ENCODE data around the gene THBS2.
"Not testable (repeated sequence)": the region's sequence is repeated elsewhere in the genome, so short reads cannot be mapped to it uniquely, and the experiment has no call there.

THBS2 gene

DNA sequence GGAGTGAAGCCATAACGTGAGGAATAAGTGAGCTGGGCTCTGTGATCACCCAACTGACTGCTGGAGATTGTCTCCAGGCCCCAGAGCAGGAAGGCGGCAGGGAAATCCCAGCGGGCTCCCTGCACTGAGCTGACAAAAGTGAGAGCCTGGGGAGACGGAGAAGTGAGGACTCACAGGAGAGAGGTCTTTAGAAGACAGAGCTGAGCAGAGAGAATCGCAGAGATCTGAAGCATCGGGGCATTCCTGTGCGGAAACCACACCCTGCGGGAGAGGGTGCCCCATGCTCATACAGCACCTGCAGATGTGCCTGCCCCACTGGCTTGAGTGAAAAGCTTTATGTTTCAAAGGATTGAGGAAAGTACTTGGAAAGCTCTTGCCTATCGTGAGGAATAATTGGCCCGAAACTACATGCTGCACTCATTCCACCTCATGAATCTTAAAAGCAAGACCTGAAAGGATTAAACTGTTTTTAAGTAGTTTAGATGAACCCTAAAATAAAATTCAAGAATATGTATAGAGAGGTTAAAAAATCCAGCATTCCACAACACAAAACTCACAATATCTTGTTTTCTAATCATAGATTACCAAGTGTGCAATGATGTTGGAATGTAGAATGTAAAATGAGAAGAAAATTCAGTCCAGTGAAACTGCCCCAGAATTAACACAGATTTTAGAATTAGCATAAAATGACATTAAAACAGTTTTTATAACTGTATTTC lies 17.7 kb upstream of the THBS2 start:
- no peak for DNase-seq

DNA sequence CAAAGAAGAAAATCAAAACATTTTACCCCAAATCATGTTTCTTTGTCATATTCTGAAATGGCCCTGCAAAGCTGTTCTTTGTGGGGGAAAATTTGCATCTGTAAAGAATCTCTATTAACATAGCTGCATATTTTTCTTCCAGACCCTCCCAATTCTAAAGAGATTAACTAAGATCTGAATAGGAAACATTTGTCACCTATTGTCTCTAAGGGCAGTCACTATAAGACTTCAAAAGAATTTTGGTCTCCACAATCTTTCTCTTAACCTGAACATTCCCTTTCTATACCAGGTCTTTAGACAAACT lies 16.4 kb upstream of the THBS2 start:
- DNase-seq = not testable (repeated sequence)

DNA sequence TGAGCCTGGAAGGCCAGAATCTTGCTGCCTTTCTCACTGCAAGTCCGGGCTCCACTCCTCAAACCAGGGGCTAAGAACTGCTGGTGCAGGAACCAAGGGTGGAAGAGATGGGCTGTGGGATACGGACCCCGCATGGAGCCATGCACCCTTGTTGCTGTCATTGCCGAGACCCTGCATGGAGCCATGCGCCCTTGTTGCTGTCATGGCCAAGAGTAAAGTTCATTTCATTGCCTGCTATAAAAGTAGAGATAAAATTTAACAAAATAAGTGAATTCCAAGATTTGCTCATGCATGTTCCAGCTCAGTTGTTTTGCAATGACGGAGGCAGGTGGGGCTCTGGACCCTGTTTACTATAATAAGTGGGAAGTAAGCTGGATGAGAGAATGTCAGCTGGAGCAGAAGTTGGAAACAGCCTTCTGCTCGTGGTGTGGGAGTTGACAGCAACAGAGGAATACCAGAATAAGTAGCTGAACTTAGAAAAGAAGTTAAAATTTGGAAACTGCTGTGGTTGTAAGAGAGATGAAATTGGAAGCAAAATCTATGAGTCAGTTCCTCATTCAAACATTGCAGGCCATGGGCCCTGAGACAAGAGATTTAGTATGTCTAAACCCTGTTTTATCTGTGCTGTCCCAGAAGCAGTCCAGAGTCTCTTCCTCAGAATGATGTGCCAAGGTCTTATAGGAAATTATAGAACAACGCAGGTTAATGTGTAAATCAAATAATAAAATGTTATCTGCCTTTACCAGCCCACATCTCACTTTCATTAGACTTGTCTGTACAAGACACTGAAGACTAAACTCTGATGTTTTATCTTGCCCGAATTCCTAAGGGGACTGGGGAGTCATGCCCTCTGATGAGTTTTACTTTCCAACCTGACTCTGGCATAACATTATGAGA lies 15.8 kb upstream of the THBS2 start:
- no peak for DNase-seq

DNA sequence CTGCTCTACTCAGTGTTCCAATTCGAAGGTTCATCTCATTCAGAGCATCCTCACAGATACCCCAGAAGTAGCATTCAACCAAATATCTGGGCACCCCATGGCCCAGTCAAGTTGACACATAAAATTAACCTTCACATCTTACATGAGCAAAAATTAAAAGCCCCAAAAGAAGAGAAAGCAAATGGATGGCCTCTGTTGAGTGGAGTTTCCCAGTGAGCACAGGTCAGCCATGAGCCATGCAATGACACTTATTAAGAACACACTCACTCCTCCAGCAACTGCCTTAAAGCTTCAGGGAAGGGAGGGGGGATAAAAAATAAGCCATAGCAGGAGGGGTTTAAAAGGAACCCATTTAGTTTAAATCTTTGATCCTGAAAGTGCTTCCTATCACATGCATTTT lies 14.6 kb upstream of the THBS2 start:
- no peak for DNase-seq

DNA sequence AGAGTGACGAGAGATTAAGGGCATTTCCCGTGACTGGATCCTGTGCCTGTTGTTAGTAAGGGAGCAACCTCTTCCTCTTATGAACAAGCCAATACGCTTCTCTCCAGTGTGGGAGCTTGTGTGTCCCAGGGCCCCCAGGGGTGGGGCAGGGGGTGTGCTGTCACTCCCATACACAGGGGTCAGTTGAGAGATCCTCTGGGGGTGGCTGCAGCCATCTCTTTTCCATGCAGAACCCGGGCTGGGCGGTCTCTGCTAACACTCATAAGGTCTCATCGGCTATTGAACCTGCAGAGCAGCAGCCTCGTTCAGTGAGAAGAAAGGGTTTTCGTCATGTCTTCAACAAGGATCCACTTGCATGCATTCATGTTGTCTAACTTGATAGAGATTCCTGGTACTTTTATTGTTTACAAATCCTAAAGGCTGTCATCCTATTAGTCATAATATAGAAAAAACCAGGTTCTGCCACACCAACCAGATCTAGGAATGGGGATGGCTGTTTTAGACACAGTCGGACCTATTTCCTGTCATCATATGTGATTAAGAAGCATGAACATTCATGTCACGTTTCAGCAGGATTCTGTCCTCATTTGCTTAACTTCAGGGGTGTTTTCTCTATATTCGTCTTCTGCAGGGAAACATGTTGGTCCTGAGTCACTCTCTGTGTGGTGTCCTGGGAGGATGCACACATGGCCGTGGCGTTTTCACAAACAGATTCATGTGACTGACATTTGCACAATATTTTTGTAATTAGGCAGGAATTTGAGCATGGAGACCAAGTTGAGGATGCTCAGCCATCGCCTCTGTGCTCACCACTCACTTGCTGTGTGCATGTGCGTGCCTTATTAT lies 13.3 kb upstream of the THBS2 start:
- DNase-seq = no peak

DNA sequence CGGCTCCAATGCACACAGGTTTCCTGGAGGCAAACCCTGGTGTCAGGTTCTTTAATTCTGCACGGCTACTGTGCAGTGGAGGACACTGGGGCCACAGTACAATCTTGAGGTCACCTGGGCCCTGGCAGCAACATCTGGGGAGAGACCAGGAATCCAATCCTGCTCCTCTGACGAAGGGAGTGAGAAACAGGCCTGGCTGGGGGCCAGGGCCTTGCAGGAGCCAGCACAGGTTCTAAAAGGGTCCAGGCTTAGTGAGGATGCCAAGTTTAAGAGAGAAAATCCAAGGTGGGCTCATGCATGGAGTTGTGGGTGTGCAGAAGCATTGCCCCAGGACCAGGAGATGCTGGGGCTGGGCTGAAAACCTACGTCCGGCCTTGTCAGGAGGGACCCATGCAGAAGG lies 12.6 kb upstream of the THBS2 start:
- DNase-seq = no peak

DNA sequence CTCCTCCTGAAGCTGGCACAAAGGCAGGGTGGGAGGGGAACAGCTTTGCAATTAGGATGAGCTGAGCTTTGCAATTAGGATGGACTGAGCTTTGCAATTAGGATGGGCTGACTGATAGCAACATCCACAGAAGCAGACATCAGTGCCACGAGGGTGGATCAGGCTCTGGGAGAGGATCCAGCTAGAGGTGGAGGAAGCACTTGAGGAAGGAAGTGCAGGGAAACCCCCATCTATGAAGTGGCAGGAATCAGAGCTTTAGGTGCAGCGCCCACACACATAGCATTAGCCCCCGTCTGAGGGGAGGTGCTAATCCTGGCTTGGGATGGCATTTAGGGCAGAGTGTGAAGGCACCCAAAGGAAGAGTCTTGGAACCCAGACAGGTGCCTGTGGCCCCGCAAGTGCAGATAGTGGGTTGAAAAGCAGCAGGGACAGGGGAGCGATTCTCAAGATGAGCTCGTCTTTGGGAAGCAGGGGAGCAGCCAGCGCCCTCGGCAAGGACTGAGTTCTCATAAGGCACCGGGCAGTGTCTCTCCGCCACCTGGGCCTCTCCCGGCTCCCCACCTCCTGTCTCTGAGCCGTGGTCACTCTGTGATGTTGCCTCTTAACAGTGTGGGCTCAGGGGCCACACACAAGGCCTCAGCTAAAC lies 12.0 kb upstream of the THBS2 start:
- no peak for DNase-seq

DNA sequence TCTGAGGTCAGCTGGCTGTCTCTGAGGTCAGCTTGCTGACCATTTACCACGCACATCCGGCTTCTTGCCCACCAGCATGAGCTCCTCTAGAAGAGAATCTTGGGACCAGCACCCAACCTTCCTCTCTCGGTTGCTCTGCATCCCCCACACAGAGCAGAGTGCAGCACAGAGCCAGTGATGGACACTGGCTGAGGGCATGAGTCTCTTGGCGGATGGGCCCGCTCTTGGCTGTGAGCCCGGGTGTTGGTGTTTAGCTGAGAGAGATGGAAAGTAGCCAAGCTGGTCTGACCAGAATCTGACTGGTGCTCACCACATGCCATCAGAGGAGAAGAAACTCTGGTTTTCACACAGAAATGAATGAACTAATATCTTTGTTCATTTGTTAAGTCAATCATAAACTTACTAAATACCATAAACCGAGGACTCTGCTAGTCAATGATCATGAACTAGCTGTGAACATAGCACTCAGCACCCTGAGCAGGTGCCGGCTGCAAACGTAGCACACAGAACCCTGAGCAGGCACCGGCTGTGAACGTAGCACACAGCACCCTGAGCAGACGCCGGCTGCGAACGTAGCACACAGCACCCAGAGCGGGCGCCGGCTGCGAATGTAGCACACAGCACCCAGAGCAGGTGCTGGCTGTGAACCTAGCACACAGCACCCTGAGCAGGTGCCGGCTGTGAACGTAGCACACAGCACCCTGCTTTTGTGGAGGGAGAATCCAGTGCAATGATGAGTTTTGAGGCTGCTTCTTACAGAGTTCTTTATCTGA lies 10.4 kb upstream of the THBS2 start:
- DNase-seq = no peak

DNA sequence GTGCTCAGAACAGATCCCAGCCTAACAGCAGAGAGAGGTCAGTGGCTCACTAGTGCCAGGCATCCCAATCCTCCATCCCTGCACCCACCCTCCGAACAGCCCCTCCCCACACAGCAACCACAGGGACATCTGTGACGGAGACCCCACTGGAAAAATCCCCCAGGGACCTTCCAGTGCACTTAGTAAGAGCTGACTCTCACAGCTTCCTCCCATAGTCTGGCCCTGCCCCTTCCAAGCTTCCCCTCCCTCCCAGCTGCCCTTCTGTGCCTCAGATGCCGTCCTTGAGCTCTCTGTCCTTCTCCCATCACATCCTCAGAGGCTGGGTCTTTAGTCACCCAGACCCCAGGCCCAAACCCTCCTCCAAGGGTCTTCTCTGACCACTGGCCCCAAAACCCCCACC lies 9.7 kb upstream of the THBS2 start:
- no peak for DNase-seq

DNA sequence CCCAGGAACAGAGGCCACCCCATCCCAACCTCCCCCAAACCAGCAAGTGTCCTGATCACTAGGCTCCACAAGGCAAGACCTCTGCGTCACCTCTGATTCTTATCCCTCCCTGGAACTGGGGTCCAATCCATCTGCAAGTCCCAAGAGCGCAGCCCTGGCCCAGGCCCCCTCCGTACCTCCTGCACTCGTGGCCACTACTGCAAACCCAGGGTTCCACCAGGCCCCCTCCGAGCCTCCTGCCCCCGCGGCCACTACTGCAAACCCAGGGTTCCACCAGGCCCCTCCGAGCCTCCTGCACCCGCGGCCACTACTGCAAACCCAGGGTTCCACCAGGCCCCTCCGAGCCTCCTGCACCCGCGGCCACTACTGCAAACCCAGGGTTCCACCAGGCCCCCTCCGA lies 9.0 kb upstream of the THBS2 start:
- DNase-seq = not testable (repeated sequence)

DNA sequence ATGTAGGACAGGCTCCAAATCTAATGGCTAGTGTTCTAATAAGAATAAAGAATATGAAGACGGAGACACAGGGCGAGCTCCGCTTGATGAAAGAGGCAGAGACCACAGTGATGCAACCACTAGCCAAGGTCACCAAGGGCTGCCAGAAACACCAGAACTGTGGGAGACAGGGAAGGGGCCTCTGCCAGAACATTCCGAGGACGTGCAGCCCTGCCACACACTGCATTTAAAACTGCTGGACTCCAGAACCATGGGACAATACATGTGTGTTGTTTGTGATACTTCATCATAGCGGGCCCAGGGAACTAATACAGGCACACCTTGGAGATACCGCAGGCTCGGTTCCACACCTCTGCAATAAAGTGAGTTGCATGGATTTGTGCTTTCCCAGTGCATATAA lies 2.9 kb upstream of the THBS2 start:
- DNase-seq = no peak

DNA sequence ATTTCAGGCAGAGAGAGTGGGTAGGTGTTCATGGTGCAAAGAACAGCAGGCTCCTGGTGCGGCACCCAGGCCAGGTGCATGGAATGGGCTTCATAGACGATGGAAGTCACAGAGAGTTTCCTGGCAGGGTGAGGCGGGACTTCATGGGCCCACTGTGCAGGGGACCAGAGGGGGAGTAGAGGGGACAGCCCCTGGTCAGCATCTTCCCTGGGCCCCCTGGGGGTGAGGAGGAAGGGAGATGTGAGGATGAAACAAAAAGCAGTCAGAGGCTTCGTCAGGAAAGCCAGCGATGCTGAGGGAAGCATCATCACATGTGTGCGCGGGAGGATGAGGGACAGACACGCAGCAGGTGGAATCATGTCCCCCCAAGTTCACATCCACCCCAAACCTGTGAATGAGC lies 2.4 kb upstream of the THBS2 start:
- DNase-seq = no peak

DNA sequence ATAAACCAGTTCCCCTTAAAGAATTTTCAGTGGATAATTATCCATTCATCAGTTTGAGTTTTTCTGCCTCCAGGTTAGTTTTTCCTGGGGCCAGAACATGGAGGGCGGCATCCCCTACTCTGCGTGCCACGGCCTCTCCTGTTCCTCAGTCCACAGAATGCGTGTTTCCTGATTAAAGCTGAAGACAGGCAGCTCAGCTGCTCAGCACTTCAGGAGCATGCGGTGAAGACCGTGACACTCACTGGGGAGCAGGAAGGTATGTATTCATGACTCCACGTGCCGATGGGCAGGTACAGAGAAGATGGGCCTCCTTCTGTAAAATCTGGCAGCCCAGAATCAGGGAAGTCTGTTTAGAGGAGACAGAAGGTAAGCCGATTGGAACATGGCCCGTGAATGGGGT lies 2.0 kb upstream of the THBS2 start:
- DNase-seq = no peak

DNA sequence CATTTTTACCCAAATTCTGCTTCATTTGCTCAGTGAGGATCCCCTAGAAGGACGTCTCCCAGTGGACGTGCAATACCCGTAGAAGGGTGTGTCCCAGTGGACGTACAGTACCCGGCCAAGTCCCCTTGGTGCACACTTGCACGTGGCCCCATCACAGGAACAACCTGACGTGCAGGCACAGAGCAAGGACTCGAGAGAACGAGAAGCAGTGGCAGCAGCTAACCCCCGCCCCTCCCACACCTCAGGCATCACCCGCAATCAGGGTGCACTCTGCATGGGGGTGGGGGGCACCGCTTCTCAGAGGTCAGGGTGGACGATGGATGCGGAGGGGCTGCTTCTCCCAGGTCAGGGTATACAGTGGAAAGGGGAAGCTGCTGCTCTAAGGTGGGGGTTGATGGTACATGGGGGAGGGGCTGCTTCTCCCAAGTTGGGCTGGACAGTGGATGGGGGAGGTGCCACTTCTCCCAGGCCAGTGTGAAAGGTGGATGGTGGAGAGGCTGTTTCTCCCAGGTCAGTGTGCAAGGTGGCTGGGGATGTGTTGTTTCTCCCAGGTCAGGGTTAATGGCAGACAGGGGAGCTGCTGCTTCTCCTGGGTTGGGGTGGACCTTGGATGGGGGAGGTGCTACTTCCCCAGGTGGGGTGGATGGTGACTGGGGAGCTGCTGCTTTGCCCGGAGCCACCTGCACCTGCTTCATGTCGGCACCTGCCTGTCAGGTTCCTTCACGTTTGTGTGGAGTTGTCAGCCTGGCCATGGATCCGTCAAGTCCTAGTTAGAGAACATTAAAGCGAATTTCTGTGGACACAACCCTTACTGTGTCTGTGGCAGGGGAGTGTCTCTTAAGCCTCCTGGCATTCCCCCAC lies 1.0 kb upstream of the THBS2 start:
- DNase-seq = no peak

DNA sequence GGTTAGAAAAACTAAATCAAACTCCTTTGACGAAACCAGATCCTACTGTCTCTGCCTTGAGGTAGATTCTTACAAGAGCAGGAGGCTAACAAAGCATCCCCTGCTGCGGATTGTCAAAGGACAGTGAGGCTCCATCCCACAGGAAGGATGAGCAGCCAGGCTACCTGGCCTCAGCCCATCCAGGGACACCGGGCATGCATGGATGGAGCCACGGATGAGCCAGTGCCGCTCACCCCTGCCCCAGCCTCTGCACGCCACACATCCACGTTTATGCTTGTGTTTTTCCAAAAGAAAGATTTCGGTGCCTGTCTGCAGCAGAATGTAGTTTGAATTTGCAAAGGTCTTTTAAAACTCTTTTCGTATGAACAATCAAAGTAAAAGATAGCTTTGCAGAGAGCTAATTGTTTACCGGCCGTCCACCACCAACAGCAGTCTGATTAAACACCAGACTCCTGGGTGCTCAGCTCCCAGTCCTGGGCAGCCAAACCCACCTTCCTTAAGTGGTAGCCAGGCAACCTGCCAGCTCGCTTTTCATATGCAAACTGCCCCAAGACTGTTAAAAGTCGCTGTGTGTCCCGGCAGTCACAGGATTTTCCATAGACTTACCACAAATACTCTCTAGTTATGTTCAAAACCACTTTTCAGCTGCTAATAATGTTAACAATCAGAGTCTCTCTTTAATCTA lies 999 bp downstream of the THBS2 start:
- no peak for DNase-seq

DNA sequence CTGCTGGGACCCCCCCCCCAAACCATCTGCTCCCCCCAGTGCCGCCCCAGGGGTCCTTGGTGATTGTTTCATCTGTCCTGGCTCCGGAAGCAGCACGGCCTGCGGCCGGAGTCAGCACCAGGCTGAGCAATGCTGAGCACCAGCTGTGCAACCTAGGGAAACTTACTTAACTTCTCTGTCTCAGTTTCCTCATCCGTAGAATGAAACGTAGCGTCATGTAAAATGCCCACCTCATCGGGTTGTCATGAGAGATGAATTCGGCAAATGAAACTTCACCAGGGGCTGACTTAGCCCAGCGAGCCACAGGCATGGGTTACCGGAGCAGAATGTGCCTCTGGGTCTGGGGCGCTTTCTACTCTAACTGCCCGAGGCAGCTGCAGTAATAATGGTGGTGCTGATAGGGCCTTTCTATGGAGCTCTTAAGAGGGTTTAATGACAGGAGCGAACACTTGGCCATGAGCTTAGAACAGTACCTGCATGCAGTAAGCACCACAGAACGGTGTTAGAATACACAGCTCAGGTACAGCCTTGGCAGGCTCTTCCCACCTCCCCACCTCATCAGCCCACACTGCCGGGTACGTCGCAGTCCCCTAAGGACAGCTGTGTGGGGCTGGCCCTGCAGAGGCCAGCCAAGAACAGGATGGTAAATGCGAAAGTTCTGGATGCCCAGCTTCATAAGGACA lies 1.7 kb downstream of the THBS2 start:
- no peak for DNase-seq

DNA sequence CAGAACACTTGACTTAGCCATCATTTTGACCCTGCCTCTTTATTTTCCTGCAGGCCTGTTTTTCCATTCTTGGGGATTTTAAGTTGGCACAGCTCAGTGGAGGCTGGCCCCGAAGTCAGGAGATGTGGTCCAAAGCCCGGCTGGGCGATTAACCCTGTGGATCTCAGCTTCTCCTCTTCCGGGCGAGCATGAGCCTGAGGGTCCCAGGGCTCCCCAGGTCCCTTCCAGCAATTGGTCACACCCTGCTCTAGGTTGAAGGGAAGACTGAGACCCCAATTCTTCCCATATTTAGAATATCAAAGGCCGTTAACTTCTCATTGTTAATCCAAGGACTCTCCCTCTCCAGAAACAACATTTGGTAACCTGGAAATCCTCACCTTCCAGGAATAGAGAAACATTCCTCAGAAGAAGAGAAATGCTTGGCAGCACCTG lies 2.3 kb downstream of the THBS2 start:
- no peak for DNase-seq

DNA sequence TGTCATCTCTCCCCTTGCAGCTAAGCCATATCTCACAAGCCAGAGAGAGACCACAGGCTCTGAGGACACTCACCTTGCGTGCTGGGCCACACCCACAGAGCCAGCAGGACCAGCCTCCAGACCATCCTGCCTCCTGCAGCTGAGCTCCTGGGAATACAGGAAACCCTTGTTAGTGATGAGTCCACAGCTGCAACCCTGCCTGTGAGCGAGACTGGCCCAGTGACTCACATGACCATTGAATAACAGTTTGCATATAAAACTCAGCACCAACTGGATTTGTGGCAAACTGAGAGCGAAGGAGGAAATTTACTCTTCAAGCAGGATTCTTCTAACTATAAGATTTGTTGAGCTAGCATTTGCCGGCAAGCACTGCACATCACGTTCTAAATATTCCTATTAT lies 3.0 kb downstream of the THBS2 start:
- no peak for DNase-seq

DNA sequence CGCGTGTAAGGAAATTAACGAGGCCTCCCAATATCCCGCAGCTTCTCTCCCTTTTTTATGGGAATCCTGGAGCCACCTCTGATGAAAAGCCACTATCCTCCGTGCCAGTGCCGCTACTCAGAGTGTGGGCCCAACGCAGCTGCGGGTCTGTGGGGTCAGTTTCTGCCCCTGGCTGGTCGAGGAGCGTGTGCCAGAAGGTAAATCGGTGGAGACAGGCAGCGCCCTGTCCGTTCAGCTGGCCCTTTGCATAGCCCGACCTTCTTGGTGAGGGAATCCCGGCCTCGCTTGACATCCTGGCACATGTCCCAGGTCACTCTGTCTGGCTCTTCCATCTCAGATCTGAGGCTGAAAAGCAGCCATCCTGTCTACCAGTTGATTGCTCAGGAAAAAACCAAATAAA lies 4.6 kb downstream of the THBS2 start:
- DNase-seq = no peak

DNA sequence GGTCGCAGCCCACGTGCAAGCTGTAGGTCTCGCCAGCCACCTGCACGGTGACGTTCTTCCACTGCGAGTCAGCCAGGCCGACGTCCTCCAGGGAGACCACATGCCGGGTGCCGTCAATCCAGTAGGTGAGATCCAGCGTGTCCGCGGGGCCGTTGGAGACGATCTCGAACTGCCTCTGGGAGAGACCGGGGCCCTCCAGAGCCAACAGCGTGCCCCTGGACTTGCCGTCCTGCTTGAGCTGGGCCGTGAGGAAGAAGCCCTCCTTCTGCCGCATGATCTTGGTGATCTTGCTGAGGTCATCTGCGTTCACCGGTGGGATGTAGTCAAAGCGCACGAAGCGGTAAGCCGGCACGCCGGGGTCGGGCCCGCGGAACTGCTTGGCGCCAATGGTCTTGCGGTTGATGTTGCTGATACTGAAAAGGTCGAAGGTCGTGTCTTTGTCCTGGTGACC lies 5.1 kb downstream of the THBS2 start:
- DNase-seq = no peak
